ENCODE results near the gene ADCY6. TPM values are rescaled to one million over a fixed set of nuclear protein-coding genes. Genes with fewer than 3 reads are reported as not detected.

The ADCY6 gene
- total RNA-seq, 1 donor from 2014 or later: 128 TPM

DNA sequence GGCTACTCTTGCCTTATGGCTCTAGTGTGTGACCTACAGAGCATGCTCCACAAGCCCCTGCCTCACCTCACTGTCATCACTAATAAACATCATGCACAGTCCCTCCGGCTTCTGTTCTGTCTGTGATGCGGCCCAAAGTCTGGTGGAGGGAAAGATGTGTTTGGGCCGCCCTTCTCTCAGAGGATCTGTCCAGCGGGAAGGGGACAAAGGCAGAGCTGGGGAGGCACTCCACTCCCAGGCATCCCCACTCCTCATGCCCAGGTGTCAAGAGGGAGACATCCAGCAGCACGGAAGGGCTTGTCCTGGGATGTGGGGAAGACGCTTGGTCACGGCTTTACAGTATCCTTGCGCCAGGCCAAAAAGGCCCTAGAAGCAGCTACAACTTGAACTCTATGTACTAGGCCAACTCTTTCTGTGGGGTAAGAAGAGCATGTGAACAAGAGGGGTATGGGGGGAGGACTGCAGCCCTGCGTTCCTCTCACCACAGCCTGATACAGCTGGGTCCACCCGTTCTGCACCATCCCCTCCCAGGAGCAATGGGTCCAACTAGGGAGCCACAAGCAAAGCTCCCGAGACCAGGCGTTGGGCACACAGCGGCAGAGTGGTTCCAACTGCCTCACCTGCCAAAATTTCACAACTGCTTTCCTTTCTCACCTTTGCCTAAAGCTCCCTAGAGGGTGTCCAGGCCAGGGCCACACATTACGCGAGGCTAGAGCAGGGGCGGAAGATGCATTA is 40.1 kb upstream of the ADCY6 start:
- no peak for DNase-seq (ENCODE audit: low spot score, unreplicated experiment)
- H3K27ac Mint-ChIP-seq: peak overlapping the region; percentile 79
- H3K9me3 Mint-ChIP-seq (ENCODE audit: low read depth): no peaks in the 10 kb centered on the region
- H3K4me3 Mint-ChIP-seq (ENCODE audit: low read depth): no peak overlapping the region
- TF ChIP-seq, protein P1, sequence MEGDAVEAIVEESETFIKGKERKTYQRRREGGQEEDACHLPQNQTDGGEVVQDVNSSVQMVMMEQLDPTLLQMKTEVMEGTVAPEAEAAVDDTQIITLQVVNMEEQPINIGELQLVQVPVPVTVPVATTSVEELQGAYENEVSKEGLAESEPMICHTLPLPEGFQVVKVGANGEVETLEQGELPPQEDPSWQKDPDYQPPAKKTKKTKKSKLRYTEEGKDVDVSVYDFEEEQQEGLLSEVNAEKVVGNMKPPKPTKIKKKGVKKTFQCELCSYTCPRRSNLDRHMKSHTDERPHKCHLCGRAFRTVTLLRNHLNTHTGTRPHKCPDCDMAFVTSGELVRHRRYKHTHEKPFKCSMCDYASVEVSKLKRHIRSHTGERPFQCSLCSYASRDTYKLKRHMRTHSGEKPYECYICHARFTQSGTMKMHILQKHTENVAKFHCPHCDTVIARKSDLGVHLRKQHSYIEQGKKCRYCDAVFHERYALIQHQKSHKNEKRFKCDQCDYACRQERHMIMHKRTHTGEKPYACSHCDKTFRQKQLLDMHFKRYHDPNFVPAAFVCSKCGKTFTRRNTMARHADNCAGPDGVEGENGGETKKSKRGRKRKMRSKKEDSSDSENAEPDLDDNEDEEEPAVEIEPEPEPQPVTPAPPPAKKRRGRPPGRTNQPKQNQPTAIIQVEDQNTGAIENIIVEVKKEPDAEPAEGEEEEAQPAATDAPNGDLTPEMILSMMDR (IDR thresholded peaks at IDR 0.05; ENCODE audit: unreplicated experiment): no peak
- H3K4me1 Mint-ChIP-seq (ENCODE audit: low read depth): no peaks in the 10 kb centered on the region
- H3K27me3 Mint-ChIP-seq: no peaks in the 10 kb centered on the region
- peaks cover 21% of the 10 kb centered on the region for H3K36me3 Mint-ChIP-seq (ENCODE audit: insufficient read depth)

DNA sequence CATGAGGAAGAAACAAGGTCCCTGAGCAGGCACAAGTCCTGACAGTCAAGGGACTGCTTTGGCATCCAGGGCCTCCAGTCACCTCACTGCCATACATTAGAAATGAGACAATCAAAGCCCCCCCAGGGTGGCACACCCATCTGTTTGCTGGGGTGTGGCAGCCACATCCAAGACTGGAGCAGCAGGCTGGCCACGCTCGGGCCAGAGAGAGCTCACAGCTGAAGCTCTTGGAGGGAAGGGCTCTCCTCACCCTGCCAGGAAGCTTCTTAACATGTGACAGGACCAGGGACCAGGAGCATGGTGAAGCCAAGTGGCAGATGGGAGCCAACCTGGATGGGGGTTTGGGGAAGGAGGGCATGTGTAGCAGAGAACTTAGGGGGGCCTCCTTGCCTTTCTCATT is 39.4 kb upstream of the ADCY6 start:
- TF ChIP-seq, protein P1 (IDR thresholded peaks at IDR 0.05; ENCODE audit: unreplicated experiment): no peak
- Mint-ChIP-seq H3K27ac (peak overlapping the region; percentile 79), H3K36me3 (ENCODE audit: insufficient read depth) (peaks cover 20% of the 10 kb centered on the region), H3K9me3 (ENCODE audit: low read depth) (no peaks in the 10 kb centered on the region), H3K4me1 (ENCODE audit: low read depth) (no peaks in the 10 kb centered on the region), H3K4me3 (ENCODE audit: low read depth) (no peak overlapping the region), H3K27me3 (no peaks in the 10 kb centered on the region)
- no peak for DNase-seq (ENCODE audit: low spot score, unreplicated experiment)

DNA sequence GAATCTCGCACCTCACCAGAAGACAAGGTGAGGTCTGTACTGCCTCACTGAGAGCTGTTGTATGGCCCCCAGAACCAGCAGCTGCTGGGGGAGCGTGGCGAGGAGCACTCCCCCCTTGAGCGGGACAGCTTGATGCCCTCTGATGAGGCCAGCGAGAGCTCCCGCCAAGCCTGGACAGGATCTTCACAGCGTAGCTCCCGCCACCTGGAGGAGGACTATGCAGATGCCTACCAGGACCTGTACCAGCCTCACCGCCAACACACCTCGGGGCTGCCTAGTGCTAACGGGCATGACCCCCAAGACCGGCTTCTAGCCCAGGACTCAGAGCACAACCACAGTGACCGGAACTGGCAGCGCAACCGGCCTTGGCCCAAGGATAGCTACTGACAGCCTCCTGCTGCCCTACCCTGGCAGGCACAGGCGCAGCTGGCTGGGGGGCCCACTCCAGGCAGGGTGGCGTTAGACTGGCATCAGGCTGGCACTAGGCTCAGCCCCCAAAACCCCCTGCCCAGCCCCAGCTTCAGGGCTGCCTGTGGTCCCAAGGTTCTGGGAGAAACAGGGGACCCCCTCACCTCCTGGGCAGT is 38.7 kb upstream of the ADCY6 start:
- no peak for DNase-seq (ENCODE audit: low spot score, unreplicated experiment)
- Mint-ChIP-seq H3K27me3 (no peaks in the 10 kb centered on the region), H3K27ac (no peak overlapping the region), H3K9me3 (ENCODE audit: low read depth) (no peaks in the 10 kb centered on the region), H3K36me3 (ENCODE audit: insufficient read depth) (peaks cover 18% of the 10 kb centered on the region), H3K4me1 (ENCODE audit: low read depth) (no peaks in the 10 kb centered on the region), H3K4me3 (ENCODE audit: low read depth) (no peak overlapping the region)
- TF ChIP-seq, protein P1 (IDR thresholded peaks at IDR 0.05; ENCODE audit: unreplicated experiment): no peak

DNA sequence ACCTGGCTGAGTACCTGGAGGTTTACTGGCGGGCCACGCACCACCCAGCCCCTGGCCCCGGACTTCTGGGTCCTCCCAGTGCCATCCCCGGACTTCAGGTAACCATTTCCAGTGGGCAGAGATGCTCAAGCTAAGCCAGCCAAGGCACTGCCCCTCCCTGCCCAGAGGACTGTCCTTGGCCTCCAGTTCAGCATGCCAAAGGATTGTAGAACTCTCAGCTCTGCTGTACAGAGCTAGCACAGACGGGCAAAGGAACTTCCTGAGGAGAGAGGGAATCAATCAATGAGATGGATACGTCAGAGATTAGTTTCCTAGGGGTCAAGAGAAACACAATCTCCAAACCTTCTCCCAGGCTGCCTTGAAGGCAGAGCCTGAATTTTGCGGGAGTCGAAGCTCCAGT is 38.1 kb upstream of the ADCY6 start:
- H3K27me3 Mint-ChIP-seq: no peaks in the 10 kb centered on the region
- no peak for DNase-seq (ENCODE audit: low spot score, unreplicated experiment)
- H3K9me3 Mint-ChIP-seq (ENCODE audit: low read depth): no peaks in the 10 kb centered on the region
- H3K27ac Mint-ChIP-seq: no peak overlapping the region
- H3K36me3 Mint-ChIP-seq (ENCODE audit: insufficient read depth): peaks cover 13% of the 10 kb centered on the region
- TF ChIP-seq, protein P1 (IDR thresholded peaks at IDR 0.05; ENCODE audit: unreplicated experiment): no peak
- no peak overlapping the region for H3K4me3 Mint-ChIP-seq (ENCODE audit: low read depth)
- peaks cover 1% of the 10 kb centered on the region for H3K4me1 Mint-ChIP-seq (ENCODE audit: low read depth)

DNA sequence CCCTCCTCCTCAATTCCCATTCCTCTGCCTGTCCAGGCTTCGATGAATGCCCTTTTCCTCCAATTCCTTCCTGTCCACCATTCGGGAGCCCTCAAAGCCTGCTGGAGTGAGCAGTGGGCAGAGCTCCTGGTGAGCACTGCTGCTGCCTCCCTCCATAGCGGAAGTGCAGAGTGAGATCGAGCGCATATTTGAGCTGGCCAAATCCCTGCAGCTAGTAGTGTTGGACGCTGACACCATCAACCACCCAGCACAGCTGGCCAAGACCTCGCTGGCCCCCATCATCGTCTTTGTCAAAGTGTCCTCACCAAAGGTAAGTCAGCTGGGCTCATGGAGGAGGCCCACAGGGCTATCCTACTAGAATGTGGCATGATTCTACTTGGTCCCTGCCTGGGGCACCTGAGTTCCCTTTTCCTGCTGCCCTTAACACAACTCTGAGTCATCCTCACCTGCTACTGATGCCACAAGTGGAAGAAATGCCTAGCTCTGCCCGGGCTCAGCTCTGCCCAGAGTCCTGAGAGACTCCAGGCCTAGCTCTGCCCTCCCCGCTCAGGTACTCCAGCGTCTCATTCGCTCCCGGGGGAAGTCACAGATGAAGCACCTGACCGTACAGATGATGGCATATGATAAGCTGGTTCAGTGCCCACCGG is 37.4 kb upstream of the ADCY6 start:
- Mint-ChIP-seq H3K4me1 (ENCODE audit: low read depth) (peaks cover 1% of the 10 kb centered on the region), H3K9me3 (ENCODE audit: low read depth) (no peaks in the 10 kb centered on the region), H3K4me3 (ENCODE audit: low read depth) (no peak overlapping the region), H3K36me3 (ENCODE audit: insufficient read depth) (peaks cover 11% of the 10 kb centered on the region), H3K27me3 (no peaks in the 10 kb centered on the region), H3K27ac (no peak overlapping the region)
- TF ChIP-seq, protein P1 (IDR thresholded peaks at IDR 0.05; ENCODE audit: unreplicated experiment): no peak
- DNase-seq (ENCODE audit: low spot score, unreplicated experiment): no peak
